Stimulated activated CD8-positive, alpha-beta memory T cell treated with anti-CD3 and anti-CD28 coated beads, Interleukin-12 subunit alpha, Interleukin-12 subunit beta, amount 100 ng/mL, for 24 hours (primary cell): ENCODE data around the gene ZC2HC1B.
"Not testable (repeated sequence)": the region's sequence is repeated elsewhere in the genome, so short reads cannot be mapped to it uniquely, and the experiment has no call there.

ENCODE experiments used
- DNase-seq: peaks from one replicate; pipeline ENCODE4 v3.0.0-alpha.2; 2020; ENCODE audit errors: extremely low read depth

ZC2HC1B gene, protein sequence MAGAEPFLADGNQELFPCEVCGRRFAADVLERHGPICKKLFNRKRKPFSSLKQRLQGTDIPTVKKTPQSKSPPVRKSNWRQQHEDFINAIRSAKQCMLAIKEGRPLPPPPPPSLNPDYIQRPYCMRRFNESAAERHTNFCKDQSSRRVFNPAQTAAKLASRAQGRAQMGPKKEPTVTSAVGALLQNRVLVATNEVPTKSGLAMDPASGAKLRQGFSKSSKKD

DNA sequence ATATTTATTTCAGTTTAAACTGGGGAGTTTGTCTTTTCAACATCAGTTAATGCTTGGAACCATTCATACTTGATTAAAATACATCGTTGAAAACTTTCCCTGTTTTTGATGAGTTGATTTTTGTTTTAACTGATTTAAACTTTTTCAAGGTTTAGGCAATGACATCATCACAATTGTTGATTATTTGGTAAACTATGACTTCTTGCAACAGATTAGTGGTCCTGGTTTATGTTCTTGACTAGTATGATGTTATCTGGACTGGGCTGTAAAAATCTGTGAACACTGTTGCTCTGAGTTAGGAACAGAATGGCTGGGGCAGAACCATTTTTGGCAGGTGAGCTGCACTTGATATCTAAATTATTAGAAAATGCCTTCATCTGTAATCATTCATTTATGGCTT, at the start of gene ZC2HC1B:
Gene ZC2HC1B, plus strand, starts transcription at position 241 of the 400 bp plus-strand sequence. Its CDS starts 66 bp downstream, at position 307.
- no peak for DNase-seq

GRCh38 chr6:143817621-143818020, 46.7 kb upstream of the ZC2HC1B start:
- no peak for DNase-seq

DNA sequence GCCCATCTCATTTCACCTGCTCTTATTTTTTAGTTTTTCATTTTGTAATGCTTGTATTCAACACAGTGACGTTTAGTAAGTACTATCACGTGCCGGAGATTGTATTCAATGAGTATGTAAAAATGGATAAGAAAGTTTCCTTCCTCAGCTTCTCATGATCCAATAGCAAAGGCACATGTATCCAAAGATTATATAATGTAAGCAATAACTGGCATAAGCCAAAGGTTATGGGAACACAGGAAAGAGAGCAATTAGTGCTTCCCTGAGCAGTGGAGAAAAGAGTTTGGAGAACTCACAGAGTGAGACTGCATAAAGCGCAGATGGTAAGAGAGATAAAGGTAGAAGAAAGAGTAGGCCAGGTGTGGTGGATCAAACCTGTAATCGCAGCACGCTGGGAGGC, 42.9 kb upstream of the ZC2HC1B start:
- DNase-seq = no peak

DNA sequence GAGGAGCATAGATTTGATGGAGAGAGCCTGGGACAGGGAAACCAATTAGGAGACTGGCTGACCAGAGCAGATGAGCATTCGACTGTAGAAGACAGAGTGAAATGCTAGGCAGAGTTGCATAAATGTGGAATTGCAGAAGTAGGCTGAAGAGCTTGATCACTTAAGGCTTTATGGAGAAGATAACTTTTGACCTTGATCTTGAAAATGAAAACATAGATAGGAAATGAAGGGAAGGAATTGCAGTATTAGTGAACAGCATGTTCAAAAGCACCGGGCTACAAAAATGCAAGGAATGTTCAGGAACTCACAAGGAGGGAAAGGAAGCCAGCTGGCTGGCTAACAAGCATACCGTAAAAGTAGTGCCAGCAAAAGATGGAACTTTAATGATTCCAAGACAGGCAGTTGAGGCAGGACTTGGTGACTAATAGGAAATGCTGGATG, 41.7 kb upstream of the ZC2HC1B start:
- no peak for DNase-seq

DNA sequence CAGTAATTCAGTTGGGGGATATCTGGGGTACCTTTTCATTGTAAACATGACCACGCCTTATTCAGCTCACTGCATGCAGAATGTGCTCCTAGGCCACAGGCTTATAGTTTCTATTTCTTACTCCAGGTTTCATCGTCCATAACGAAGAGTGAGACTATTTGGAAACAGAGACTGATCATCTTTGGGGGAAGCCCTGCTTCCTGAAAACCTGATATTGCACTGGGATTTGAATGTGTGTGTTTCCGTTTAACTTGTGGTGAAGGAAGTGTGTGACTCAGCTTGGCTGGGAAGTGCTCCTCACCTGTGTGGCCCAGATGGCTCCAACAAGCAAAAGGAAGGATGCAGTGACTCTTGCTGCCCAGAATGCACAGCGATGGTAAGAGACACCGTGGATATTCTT, 40.7 kb upstream of the ZC2HC1B start:
- no peak for DNase-seq

DNA sequence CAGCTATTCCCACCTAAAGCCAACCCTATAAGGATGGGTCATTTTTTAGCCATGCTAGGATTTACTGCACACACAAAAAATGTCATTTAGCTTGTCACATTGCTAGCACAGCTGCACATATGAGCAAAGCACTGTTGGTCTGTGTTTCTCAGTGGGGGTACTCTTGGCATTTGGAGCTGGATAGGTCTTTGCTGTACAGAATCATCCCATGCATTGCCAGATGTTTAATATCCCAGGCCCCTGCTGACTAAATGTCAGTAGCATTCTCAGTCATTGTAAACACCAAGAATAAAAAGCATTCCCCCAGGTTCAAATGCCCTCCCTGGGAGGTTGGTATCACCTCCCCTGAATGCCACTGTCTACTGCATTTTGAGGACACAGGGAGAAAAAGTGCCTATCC, 35.7 kb upstream of the ZC2HC1B start:
- no peak for DNase-seq

- DNase-seq = no peak
These were observed 28.1 kb upstream of the ZC2HC1B start for GRCh38 chr6:143836150-143836549.

DNA sequence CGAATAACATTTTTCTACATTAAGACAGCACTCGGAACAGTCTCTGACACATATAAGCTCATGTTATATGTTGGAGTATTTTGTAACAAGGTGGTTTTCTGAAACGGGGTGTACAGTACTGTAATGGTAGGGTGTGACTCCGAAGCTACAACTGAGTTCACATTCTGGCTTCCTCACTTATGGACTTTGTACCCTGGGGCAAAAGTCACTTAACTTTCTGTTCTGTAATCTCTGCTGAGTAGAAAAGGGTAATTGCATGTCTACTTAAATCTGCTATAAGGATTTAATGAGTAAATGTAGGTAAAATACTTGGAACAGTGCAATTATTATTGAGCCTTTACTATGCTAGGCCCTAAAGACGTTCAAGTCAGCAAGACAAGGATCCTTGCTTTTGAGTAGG, 25.9 kb upstream of the ZC2HC1B start:
- DNase-seq = no peak

DNA sequence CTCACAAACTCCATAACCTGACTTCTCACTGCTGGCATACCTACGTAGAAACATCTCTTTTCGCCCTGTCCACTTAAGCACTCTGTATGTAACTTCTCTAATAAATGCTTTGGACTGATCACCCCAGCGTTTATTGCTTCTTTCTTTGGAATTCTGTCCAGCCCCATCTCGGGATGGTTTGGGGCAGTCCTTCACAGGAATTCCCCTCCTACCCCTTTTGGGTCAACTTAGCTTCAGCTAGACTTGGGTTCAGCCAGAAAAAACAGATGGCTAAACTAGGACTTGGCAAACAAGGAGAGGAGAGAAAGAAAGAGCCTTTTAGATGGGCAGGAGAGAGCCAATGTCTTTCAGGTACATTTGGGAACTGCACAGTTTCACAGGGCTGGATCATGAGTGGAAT, 25.1 kb upstream of the ZC2HC1B start:
- no peak for DNase-seq

DNA sequence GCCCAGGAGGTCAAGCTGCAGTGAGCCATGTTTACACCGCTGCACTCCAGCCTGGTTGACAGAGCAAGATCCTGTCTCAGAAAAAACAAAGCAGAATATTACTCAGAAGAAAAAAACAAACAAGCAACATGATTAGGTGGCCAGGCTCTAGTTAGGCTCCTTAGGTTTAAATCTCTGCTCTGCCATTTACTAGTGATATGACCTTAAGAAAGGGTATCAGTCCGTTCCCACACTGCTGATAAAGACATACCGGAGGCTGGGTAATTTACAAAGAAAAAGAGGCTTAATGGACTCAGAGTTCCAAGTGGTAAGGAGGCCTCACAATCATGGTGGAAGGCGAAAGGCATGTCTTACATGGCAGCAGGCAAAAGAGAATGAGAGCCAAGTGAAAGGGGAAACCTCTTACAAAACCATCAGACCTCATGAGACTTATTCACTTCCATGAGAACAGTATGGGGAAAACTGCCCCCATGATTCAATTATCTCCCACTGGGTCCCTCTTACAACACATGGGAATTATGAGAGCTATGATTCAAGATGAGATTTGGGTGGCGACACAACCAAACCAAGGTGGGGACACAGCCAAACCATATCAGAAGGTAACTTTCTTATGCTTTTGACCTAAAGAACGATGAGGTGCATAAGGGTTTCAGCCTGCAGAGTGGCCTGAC, 23.5 kb upstream of the ZC2HC1B start:
- no peak for DNase-seq

DNA sequence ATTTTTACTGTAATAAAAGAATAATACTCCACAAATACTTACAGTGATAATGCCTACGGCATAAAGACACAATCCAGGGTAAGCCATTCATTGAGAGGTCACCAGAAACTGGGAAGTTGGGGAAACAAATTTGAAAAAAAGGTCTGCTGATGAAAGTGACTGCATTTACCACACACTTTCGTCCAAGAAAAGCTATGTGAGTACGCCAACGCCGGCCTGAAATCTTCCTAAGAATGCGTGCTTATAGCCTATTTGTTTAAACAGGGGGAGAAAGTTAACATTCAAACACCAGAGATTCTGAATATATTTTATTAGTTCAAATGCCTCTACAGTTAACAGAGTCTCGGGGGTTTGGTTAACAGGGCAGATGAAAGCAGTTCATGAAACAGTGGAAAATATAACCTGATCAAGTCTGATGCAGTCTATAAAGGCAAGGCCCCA, 21.8 kb upstream of the ZC2HC1B start:
- DNase-seq = no peak

- peak; percentile 80 for DNase-seq
These were observed 21.2 kb upstream of the ZC2HC1B start, which contains the start of gene LTV1 for GRCh38 chr6:143842902-143843676. Gene LTV1, plus strand, starts transcription at chr6:143843338. Its CDS starts 140 bp downstream, at chr6:143843478.

DNA sequence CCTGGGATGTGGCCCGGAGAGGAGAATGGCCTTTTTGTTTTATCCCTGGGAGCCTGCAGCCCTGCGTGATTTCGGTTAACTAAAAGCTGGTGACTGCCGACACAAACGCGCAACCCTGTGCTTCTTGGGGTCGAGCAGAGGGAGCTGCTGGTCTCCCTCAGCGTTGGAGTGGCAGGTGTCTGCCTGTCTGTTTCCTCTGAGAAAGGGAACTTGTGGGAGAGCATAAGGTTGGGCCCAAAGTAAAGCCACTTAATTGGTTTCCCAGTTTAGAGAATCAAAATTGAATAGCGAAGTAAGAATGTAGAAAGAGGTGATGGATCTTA, 20.6 kb upstream of the ZC2HC1B start:
- DNase-seq = no peak

DNA sequence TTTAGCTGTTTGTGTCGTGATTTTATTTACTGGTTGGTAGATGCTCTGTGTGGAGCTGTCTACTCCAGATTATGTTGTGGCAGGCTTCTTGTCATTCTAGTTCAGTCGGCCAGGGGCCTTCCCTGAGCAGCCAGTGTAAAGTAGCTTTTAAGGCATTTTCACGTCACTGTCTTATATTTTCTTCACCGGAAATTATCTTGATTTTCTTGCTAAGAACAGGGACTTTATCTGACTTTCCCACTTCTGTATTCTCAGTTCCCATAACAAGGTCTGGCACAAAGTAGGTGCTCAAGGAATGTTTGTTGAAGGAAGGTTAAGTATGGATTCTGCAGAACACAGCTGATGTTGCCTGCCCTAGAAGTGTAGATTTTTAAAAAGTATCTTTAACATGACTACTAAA, 20.3 kb upstream of the ZC2HC1B start:
- no peak for DNase-seq

DNA sequence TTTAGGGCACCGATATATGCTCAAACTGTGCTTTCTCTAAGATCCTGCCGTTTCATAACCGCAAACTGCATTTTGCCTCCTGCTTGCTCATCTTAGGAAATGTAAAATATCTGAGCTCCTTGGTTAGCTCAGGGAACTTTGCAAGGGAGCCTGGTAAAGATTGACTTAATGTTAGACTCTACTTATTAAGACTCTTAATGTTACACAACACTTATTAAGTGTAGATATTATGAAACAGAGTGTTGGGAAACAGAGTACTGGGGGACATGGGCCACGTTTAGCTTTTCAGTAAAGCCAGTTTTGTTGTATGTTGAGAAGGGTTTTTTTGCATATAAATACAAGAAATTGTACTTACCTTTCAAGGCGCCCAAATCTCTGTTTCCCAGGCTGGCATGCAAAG, 19.2 kb upstream of the ZC2HC1B start:
- no peak for DNase-seq

- not testable (repeated sequence) for DNase-seq
These were observed 12.6 kb upstream of the ZC2HC1B start for GRCh38 chr6:143851706-143852105.

DNA sequence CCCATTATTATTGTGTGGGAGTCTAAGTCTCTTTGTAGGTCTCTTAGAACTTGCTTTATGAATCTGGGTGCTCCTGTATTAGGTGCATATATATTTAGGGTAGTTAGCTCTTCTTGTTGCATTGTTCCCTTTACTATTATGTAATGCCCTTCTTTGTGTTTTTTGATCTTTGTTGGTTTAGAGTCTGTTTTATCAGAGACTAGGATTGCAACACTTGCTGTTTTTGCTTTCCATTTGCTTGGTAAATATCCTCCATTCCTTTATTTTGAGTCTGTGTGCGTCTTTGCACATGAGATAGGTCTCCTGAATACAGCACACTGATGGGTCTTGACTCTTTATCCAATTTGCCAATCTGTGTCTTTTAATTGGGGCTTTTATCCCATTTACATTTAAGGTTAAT, 9.2 kb upstream of the ZC2HC1B start:
- DNase-seq = not testable (repeated sequence)

DNA sequence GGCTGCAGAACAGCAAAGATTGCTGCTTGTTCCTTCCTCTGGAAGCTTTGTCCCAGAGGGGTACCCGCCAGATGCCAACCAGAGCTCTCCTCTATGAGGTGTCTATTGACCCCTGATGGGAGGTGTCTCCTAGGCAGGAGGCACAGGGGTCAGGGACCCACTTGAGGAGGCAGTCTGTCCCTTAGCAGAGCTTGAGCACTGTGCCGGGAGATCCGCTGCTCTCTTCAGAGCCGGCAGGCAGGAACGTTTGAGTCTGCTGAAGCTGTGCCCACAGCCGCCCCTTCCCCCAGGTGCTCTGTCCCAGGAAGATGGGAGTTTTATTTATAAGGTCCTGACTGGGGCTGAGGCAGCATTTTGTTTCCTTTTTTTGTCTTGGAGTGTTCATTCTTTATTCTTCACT, 7.5 kb upstream of the ZC2HC1B start:
- not testable (repeated sequence) for DNase-seq

DNA sequence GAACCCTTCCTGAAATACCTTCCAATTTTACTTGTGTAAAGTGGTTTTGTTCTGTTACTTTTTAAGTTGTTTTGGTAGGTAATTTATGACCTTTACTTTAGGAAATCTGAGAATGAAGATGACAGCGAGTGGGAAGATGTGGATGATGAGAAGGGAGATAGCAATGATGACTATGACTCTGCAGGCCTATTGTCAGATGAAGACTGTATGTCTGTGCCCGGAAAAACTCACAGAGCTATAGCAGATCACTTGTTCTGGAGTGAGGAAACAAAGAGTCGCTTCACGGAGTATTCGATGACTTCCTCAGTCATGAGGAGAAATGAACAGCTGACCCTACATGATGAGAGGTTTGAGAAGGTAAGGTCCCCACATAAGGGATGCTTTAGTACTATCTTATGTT, 6.6 kb upstream of the ZC2HC1B start:
- DNase-seq = no peak

DNA sequence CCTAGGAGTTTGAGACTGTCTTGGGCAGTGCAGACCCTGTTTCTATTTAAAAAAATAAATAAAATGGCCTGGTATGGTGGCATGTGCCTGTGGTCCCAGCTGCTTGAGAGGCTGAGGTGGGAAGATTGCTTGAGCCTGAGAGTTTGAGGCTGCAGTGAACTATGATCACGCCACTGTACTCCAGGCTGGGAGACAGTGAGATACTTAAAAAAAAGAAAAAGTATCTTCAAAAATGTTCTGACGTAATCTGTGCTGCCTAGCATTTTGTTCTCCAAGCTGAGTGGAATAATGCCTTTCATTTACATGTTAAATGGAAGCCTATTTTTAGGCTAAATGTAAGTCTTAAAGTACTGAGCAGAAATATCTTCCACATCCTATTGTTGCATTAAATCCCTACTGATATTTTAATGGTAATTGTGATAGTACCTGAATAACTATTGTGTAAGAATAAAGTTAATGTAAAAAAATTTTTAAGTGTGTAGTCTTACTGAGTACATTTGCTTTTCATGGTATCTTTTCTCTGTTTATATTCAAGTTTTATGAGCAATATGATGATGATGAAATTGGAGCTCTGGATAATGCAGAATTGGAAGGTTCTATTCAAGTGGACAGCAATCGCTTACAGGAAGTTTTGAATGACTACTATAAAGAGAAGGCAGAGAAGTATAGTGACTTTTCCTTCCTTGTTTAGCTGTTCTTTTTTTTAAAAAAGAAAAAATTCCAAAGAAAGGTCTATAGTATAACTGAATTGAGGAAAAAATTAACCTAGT, 4.2 kb upstream of the ZC2HC1B start:
- DNase-seq = no peak

- DNase-seq = no peak
These were observed 503 bp upstream of the ZC2HC1B start for GRCh38 chr6:143863771-143864170.

DNA sequence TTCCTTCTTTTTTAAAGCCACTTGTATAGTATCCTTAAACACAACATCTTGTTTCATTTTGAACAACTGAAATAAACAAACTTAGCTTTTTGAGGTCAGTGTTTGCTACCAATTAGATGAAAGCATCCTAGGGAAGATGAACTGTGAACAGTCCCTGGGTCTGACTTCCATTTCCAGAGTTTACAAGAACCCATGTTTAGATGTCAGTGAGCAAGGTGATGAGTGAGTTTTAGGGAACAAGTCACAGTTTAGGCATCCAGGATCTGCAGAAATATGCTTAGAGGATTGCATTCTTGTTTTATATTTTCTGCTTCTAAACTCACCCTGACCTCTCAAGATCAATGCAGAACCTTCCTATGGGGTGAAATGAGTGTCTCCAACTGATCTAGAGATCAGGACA, 3.0 kb downstream of the ZC2HC1B start:
- no peak for DNase-seq
